A673 (cell line): ENCODE results near the gene OR5K3. TPM values are rescaled to one million over a fixed set of nuclear protein-coding genes. Genes with fewer than 3 reads are reported as not detected.

Experiments used
- BruUV-seq: library from RNA; stranded (reverse); fragments of 400-500 nt; replicated peaks from 2 replicates; lab custom pipeline; 2021; lab: Mats Ljungman, UMichigan
- CTCF ChIA-PET: fragments of 300-600 bp; sonication (Branson Sonifier 250); formaldehyde crosslinking; loops from one replicate; lab custom pipeline; 2022; ENCODE audit warnings: antibody characterized with exemption; lab: Charles Lee
- POLR2A ChIA-PET: fragments of 300-600 bp; sonication (Branson Sonifier 250); formaldehyde crosslinking; loops from one replicate; lab custom pipeline; 2022; ENCODE audit warnings: antibody characterized with exemption; ENCODE audit not compliant: low non-redundant PET; lab: Charles Lee
- DNase-seq: peaks from one replicate; pipeline ENCODE4 v3.0.0-alpha.2; 2015; ENCODE audit warnings: low spot score
- H3K27ac ChIP-seq: fragments of 200-600 bp; sonication (generic); 2 replicates; pipeline ENCODE4 v1.5.1; 2016; ENCODE audit warnings: mixed run types, low read depth, mild to moderate bottlenecking, mixed read lengths, antibody characterized with exemption, low read length; ENCODE audit not compliant: poor library complexity, severe bottlenecking
- H3K27me3 ChIP-seq: fragments of 200-600 bp; sonication (generic); replicated peaks from 2 replicates; pipeline ENCODE4 v1.6.1; 2017; ENCODE audit warnings: mixed run types, low read depth, mild to moderate bottlenecking, mixed read lengths, antibody characterized with exemption, low read length; ENCODE audit not compliant: insufficient read depth, poor library complexity
- H3K36me3 ChIP-seq: fragments of 200-600 bp; sonication (generic); 2 replicates; pipeline ENCODE4 v1.6.1; 2016; ENCODE audit warnings: mixed run types, mild to moderate bottlenecking, mixed read lengths, antibody characterized with exemption, low read length; ENCODE audit not compliant: insufficient read depth, poor library complexity, severe bottlenecking
- H3K4me1 ChIP-seq: fragments of 200-600 bp; sonication (generic); 2 replicates; pipeline ENCODE4 v1.6.1; 2017; ENCODE audit warnings: mixed run types, mild to moderate bottlenecking, mixed read lengths, antibody characterized with exemption, low read length; ENCODE audit not compliant: insufficient read depth, poor library complexity, severe bottlenecking
- H3K4me3 ChIP-seq: fragments of 200-600 bp; sonication (generic); 2 replicates; pipeline ENCODE4 v1.5.1; 2016; ENCODE audit warnings: low read depth, mixed run types, mild to moderate bottlenecking, mixed read lengths, low read length; ENCODE audit not compliant: poor library complexity, severe bottlenecking
- H3K9me3 ChIP-seq: fragments of 200-600 bp; sonication (generic); 2 replicates; pipeline ENCODE4 v1.6.1; 2016; ENCODE audit warnings: mixed run types, low read depth, mild to moderate bottlenecking, mixed read lengths, antibody characterized with exemption, low read length; ENCODE audit not compliant: poor library complexity, severe bottlenecking
- EZH2 ChIP-seq: fragments of 200-600 bp; sonication (generic); IDR thresholded peaks from 2 replicates; pipeline ENCODE4 v1.6.1; 2017; ENCODE audit warnings: borderline replicate concordance, low read depth, mild to moderate bottlenecking, mixed read lengths, antibody characterized with exemption, low read length; ENCODE audit not compliant: poor library complexity, severe bottlenecking
- intact Hi-C: fragments of 100-400 bp; cut with micrococcal nuclease; formaldehyde crosslinking; loops from one replicate; pipeline ENCODE4 v1.10.0; 2022; ENCODE audit not compliant: unreplicated experiment
- total RNA-seq: library from RNA; stranded (reverse); gene quantifications from 2 replicates; pipeline ENCODE4 v1.2.3, GENCODE V29; 2021
- TF ChIP-seq, protein P1 (sequence below): fragments of 300-800, 200-600 bp; sonication (generic); conservative IDR thresholded peaks from 2 replicates; pipeline ENCODE4 v1.5.1; 2017; ENCODE audit warnings: low read depth, mild to moderate bottlenecking, antibody characterized with exemption, low read length, moderate library complexity, mixed read lengths

The OR5K3 gene
- total RNA-seq, 1 experiment from 2014 or later, result not detected

DNA sequence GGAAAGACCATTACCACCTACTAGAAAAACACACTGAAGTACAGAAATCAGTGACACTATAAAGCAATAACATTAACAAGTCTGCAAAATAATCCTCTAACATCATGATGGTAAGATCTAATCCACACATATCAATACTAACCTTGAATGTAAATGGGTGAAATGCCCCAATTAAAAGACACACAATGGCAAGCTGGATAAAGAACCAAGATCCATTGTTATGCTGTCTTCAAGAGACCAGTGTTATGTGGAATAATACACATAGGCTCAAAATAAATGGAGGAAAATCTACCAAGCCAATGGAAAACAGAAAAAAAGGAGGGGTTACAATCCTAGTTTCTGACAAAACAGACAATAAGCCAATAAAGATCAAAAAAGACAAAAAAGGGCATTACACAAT, 13.5 kb downstream of the OR5K3 start:
- Histone ChIP-seq H3K36me3 (no peaks in the 10 kb centered on the region), H3K27me3 (no peaks in the 10 kb centered on the region), H3K4me1 (no peaks in the 10 kb centered on the region), H3K9me3 (peaks cover 5% of the 10 kb centered on the region), H3K27ac (no peak overlapping the region), H3K4me3 (no peak overlapping the region)
- POLR2A ChIA-PET, result no interaction called here
- no peak for DNase-seq
- CTCF ChIA-PET, result no interaction called here
- BruUV-seq, result no TSS peak
- no peak for TF ChIP-seq EZH2
- TF ChIP-seq, protein P1, sequence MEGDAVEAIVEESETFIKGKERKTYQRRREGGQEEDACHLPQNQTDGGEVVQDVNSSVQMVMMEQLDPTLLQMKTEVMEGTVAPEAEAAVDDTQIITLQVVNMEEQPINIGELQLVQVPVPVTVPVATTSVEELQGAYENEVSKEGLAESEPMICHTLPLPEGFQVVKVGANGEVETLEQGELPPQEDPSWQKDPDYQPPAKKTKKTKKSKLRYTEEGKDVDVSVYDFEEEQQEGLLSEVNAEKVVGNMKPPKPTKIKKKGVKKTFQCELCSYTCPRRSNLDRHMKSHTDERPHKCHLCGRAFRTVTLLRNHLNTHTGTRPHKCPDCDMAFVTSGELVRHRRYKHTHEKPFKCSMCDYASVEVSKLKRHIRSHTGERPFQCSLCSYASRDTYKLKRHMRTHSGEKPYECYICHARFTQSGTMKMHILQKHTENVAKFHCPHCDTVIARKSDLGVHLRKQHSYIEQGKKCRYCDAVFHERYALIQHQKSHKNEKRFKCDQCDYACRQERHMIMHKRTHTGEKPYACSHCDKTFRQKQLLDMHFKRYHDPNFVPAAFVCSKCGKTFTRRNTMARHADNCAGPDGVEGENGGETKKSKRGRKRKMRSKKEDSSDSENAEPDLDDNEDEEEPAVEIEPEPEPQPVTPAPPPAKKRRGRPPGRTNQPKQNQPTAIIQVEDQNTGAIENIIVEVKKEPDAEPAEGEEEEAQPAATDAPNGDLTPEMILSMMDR, result no peak
- intact Hi-C loops, result no loop called here

DNA sequence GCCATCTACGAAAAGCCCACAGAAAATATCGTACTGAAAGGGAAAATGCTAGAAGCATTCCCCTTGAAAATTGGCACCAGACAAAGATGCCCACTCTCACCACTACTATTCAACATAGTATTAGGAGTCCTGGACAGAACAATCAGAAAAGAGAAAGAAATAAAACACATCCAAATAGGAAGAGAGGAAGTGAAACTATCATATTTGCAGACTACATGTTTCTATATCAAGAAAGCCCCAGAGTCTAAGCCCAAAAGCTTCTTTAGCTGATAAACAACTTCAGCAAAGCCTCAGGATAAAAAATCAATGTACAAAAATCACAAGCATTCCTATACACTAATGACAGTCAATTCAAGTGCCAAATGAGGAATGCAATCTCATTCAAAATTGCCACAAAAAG, 15.6 kb downstream of the OR5K3 start:
- DNase-seq, result no peak
- no peak overlapping the region for H3K4me3 ChIP-seq
- POLR2A ChIA-PET, result no interaction called here
- BruUV-seq, result no TSS peak
- TF ChIP-seq EZH2, result no peak
- TF ChIP-seq, protein P1, result no peak
- intact Hi-C loops, result no loop called here
- no peaks in the 10 kb centered on the region for H3K36me3 ChIP-seq
- H3K27ac ChIP-seq, result no peak overlapping the region
- H3K27me3 ChIP-seq, result no peaks in the 10 kb centered on the region
- CTCF ChIA-PET, result no interaction called here
- no peaks in the 10 kb centered on the region for H3K4me1 ChIP-seq
- H3K9me3 ChIP-seq, result peaks cover 5% of the 10 kb centered on the region

DNA sequence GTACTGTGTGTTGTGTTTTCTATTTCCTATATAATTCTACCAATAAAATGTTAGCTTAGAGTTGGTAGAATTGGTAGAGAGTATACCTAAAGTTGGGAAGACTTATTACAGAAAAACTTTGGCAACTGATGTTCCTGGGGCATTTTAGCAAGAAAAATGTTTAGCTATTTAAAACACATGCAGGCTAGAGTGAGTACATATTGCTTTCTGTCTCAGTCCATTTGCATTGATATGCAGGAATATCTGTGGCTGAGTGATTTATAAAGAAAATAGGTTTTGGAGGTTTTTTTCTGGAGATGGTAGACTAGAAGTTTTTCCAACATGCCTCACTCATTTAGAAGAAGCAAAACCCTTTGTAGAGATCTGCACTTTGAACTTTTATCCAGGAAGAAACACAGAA, 42.1 kb downstream of the OR5K3 start:
- Histone ChIP-seq H3K4me3 (no peak overlapping the region), H3K9me3 (peaks cover 9% of the 10 kb centered on the region), H3K27ac (no peak overlapping the region), H3K4me1 (no peaks in the 10 kb centered on the region), H3K36me3 (no peaks in the 10 kb centered on the region), H3K27me3 (no peaks in the 10 kb centered on the region)
- TF ChIP-seq, protein P1, result no peak
- no peak for TF ChIP-seq EZH2
- intact Hi-C loops, result no loop called here
- ChIA-PET CTCF (no interaction called here), POLR2A (no interaction called here)
- no TSS peak for BruUV-seq
- DNase-seq, result no peak
